Activated naive CD8-positive, alpha-beta T cell treated with anti-CD3 and anti-CD28 coated beads, Interleukin-2, amount 10 ng/mL, durations not matched to agents 7 days and 5 days (primary cell): ENCODE data around the gene AGFG1. TPM values are rescaled to one million over a fixed set of nuclear protein-coding genes. Genes with fewer than 3 reads are reported as not detected.

Experiments
- ATAC-seq: fragments of 150-1000 bp; cut with Tn5 transposase; one replicate; pipeline ENCODE4 v1.10.0; 2021; ENCODE audit warnings: low read depth, moderate library complexity
- POLR2A ChIA-PET: fragments of 350-600 bp; sonication (Branson Sonifier 250); formaldehyde crosslinking; loops from one replicate; lab custom pipeline; 2021; ENCODE audit warnings: antibody characterized with exemption; lab: Charles Lee
- DNase-seq: peaks from one replicate; pipeline ENCODE4 v3.0.0; 2021
- H3K27ac Mint-ChIP-seq: one replicate; pipeline ENCODE4 v1.8.0; 2022; ENCODE audit warnings: mild to moderate bottlenecking, mixed read lengths
- H3K27me3 Mint-ChIP-seq: one replicate; pipeline ENCODE4 v1.8.0; 2022; ENCODE audit warnings: mild to moderate bottlenecking, moderate library complexity, mixed read lengths
- H3K36me3 Mint-ChIP-seq: one replicate; pipeline ENCODE4 v1.8.0; 2021; ENCODE audit warnings: mild to moderate bottlenecking, mixed read lengths
- H3K4me1 Mint-ChIP-seq: one replicate; pipeline ENCODE4 v1.8.0; 2021; ENCODE audit warnings: mixed read lengths
- H3K4me3 Mint-ChIP-seq: one replicate; pipeline ENCODE4 v1.8.0; 2022; ENCODE audit warnings: mild to moderate bottlenecking, moderate library complexity, mixed read lengths
- H3K9me3 Mint-ChIP-seq: one replicate; pipeline ENCODE4 v1.8.0; 2021; ENCODE audit warnings: mixed read lengths
- total RNA-seq, 2 experiments: library from RNA; stranded (reverse); gene quantifications; one replicate each; pipeline ENCODE4 v1.2.3, GENCODE V29; 2021

AGFG1 gene
- total RNA-seq, 2 experiments from 2014 or later = 57.9 to 59.2 TPM

DNA sequence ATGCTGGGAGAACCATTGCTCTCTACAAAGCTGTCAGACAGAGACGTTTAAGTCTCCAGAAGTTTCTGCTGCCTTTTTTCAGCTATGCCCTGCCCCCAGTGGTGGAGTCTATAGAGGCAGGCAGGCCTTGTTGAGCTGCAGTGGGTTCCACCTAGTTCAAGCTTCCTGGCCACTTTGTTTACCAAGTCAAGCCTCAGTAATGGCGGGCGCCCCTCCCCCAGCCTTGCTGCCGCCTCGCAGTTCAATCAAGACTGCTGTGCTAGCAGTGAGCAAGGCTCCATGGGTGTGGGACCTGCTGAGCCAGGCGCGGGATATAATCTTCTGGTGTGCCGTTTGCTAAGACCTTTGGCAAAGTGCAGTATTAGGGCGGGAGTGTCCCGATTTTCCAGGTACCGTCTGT lies 74.0 kb downstream of the AGFG1 start:
- Mint-ChIP-seq H3K9me3 (peaks cover 12% of the 10 kb centered on the region), H3K4me1 (peaks cover 4% of the 10 kb centered on the region), H3K4me3 (no peak overlapping the region), H3K27me3 (no peaks in the 10 kb centered on the region), H3K36me3 (peaks cover 37% of the 10 kb centered on the region), H3K27ac (no peak overlapping the region)
- POLR2A ChIA-PET = no interaction called here
- no peak for DNase-seq
- no peak for ATAC-seq

GRCh38 chr2:227551836-227552235 lies 79.9 kb downstream of the AGFG1 start:
- DNase-seq (no peak), ATAC-seq (no peak)
- POLR2A ChIA-PET = no interaction called here
- H3K4me1 Mint-ChIP-seq = no peaks in the 10 kb centered on the region
- H3K36me3 Mint-ChIP-seq = peaks cover 12% of the 10 kb centered on the region
- no peak overlapping the region for H3K27ac Mint-ChIP-seq
- no peaks in the 10 kb centered on the region for H3K27me3 Mint-ChIP-seq
- no peak overlapping the region for H3K4me3 Mint-ChIP-seq
- no peaks in the 10 kb centered on the region for H3K9me3 Mint-ChIP-seq

DNA sequence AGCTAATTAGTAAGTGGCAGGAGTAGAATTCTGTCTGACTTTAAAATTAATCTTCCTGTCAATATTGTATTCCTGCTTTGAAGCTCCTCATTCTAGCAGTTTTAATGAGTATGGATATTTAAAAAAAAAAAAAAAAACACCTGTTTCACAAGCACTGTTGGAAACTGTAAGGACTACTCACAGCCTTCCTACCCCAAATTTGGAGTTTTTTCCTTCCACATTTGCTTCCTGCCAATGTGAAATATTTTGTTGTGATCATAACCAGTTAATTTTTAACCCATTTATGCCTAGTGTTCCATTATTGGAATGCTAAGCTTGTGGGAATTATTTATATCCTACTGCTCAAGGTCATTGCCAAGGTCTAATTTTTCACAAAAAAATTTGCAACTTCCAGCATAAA lies 90.6 kb downstream of the AGFG1 start:
- no peak for ATAC-seq
- no peak for DNase-seq
- POLR2A ChIA-PET = no interaction called here
- Mint-ChIP-seq H3K27ac (no peak overlapping the region), H3K4me3 (no peak overlapping the region), H3K9me3 (no peaks in the 10 kb centered on the region), H3K4me1 (no peaks in the 10 kb centered on the region), H3K36me3 (peaks cover 5% of the 10 kb centered on the region), H3K27me3 (no peaks in the 10 kb centered on the region)

GRCh38 chr2:227565080-227565479 lies 93.1 kb downstream of the AGFG1 start:
- no peak overlapping the region for H3K4me3 Mint-ChIP-seq
- peak overlapping the region; percentile 6 for H3K27ac Mint-ChIP-seq
- H3K36me3 Mint-ChIP-seq = peaks cover 4% of the 10 kb centered on the region
- DNase-seq = no peak
- POLR2A ChIA-PET = no interaction called here
- no peak for ATAC-seq
- no peaks in the 10 kb centered on the region for H3K4me1 Mint-ChIP-seq
- H3K27me3 Mint-ChIP-seq = no peaks in the 10 kb centered on the region
- no peaks in the 10 kb centered on the region for H3K9me3 Mint-ChIP-seq

GRCh38 chr2:227566012-227566411 lies 94.1 kb downstream of the AGFG1 start:
- ATAC-seq (no peak), DNase-seq (no peak)
- Mint-ChIP-seq H3K9me3 (no peaks in the 10 kb centered on the region), H3K27me3 (no peaks in the 10 kb centered on the region), H3K27ac (no peak overlapping the region), H3K4me3 (no peak overlapping the region), H3K4me1 (no peaks in the 10 kb centered on the region), H3K36me3 (peaks cover 4% of the 10 kb centered on the region)
- POLR2A ChIA-PET = no interaction called here

DNA sequence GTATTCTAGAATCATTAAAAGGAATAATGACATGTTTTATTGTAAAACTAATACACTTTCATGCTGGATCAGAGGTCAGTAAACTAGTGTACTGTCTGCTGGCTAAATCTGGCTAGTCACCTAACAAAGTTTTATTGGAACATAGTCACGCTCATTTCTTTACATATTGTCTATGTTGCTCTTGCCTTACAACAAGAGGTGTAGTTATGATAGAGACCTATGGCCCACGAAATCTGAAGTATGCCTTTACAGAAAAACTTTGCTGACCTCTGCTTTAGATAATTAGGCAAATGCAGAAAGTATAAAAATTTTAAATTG lies 96.9 kb downstream of the AGFG1 start:
- no peak overlapping the region for H3K4me3 Mint-ChIP-seq
- ATAC-seq (no peak), DNase-seq (no peak)
- POLR2A ChIA-PET = no interaction called here
- peaks cover 5% of the 10 kb centered on the region for H3K27me3 Mint-ChIP-seq
- H3K4me1 Mint-ChIP-seq = no peaks in the 10 kb centered on the region
- no peak overlapping the region for H3K27ac Mint-ChIP-seq
- H3K9me3 Mint-ChIP-seq = no peaks in the 10 kb centered on the region
- H3K36me3 Mint-ChIP-seq = peaks cover 1% of the 10 kb centered on the region

DNA sequence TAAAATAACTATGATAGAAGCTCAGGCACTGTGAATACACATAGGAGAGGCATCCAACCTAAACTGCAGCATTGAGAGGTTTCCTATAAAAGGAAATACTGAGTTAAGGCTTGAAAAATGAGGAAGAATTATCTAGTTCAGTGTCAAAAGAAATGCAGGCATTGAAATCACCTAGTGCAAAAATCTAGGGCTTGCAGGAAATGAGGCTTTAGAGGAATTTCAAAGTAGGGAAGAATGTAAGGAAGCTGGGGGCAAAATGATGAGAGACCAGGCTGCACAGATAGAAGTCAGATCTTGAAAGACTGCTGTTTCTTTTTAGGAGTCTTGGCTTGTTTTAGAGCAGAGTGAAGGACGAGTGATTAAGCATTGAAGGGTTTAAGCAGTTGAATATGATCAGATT lies 98.7 kb downstream of the AGFG1 start:
- Mint-ChIP-seq H3K4me3 (no peak overlapping the region), H3K36me3 (no peaks in the 10 kb centered on the region), H3K9me3 (no peaks in the 10 kb centered on the region), H3K27me3 (peaks cover 10% of the 10 kb centered on the region), H3K27ac (no peak overlapping the region), H3K4me1 (no peaks in the 10 kb centered on the region)
- POLR2A ChIA-PET = no interaction called here
- no peak for DNase-seq
- no peak for ATAC-seq

- peaks cover 30% of the 10 kb centered on the region for H3K27me3 Mint-ChIP-seq
- no peak overlapping the region for H3K4me3 Mint-ChIP-seq
- POLR2A ChIA-PET = no interaction called here
- no peak overlapping the region for H3K27ac Mint-ChIP-seq
- ATAC-seq (no peak), DNase-seq (no peak)
- H3K4me1 Mint-ChIP-seq = no peaks in the 10 kb centered on the region
- peaks cover 2% of the 10 kb centered on the region for H3K36me3 Mint-ChIP-seq
- no peaks in the 10 kb centered on the region for H3K9me3 Mint-ChIP-seq
These were observed 104.2 kb downstream of the AGFG1 start for GRCh38 chr2:227576110-227576509.

DNA sequence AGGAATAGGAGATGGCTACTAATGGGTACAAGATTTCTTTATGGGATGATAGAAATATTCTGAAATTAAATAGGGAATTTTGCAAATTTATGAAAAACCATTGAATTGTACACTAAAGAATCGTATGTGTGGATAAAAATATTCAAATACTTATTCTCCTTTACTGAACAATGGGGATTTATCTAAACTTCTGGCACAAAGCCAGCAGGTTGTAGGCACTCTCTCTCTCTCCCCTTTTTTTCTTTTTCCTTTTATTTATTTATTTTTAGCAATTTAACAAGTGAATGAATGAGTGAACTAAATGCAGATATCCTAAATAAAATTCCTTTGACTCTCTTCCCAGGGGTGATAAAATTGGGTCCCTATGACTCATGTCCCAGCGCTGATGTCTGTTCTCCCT lies 104.9 kb downstream of the AGFG1 start:
- H3K27ac Mint-ChIP-seq = no peak overlapping the region
- no peak overlapping the region for H3K4me3 Mint-ChIP-seq
- H3K27me3 Mint-ChIP-seq = peaks cover 34% of the 10 kb centered on the region
- H3K36me3 Mint-ChIP-seq = peaks cover 2% of the 10 kb centered on the region
- H3K9me3 Mint-ChIP-seq = peaks cover 1% of the 10 kb centered on the region
- no peaks in the 10 kb centered on the region for H3K4me1 Mint-ChIP-seq
- ATAC-seq (no peak), DNase-seq (no peak)
- POLR2A ChIA-PET = no interaction called here

- DNase-seq (no peak), ATAC-seq (no peak)
- Mint-ChIP-seq H3K27ac (no peak overlapping the region), H3K4me1 (no peaks in the 10 kb centered on the region), H3K27me3 (peaks cover 37% of the 10 kb centered on the region), H3K36me3 (peaks cover 4% of the 10 kb centered on the region), H3K9me3 (peaks cover 3% of the 10 kb centered on the region), H3K4me3 (no peak overlapping the region)
- POLR2A ChIA-PET = no interaction called here
These were observed 105.6 kb downstream of the AGFG1 start for GRCh38 chr2:227577555-227577954.

- ATAC-seq = no peak
- Mint-ChIP-seq H3K36me3 (peaks cover 4% of the 10 kb centered on the region), H3K4me3 (no peak overlapping the region), H3K9me3 (peaks cover 7% of the 10 kb centered on the region), H3K27me3 (peaks cover 32% of the 10 kb centered on the region), H3K4me1 (no peaks in the 10 kb centered on the region), H3K27ac (no peak overlapping the region)
- DNase-seq = no peak
- POLR2A ChIA-PET = no interaction called here
These were observed 106.7 kb downstream of the AGFG1 start for GRCh38 chr2:227578642-227579041.

DNA sequence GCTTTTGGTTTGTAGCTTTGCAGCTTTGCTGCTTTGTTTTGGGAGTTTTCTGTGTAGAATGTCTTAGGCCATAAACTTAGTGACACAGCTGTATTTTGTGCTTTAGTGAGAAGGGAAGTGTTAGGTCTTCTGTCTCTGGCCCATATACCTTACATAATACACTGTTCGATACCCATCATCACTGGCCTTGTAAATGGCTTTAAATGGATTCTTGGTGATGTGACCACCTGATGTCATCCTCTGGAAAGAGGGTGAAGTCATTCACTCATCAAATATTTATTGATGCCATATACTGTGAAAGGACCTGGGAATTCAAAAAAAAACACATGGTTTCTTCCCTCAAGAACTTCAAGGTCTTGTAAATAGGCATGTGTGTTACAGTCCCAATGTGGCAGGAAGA lies 107.8 kb downstream of the AGFG1 start:
- peaks cover 4% of the 10 kb centered on the region for H3K36me3 Mint-ChIP-seq
- H3K27ac Mint-ChIP-seq = no peak overlapping the region
- peaks cover 8% of the 10 kb centered on the region for H3K9me3 Mint-ChIP-seq
- peaks cover 27% of the 10 kb centered on the region for H3K27me3 Mint-ChIP-seq
- DNase-seq (no peak), ATAC-seq (no peak)
- no peak overlapping the region for H3K4me3 Mint-ChIP-seq
- no peaks in the 10 kb centered on the region for H3K4me1 Mint-ChIP-seq
- POLR2A ChIA-PET = no interaction called here

- peaks cover 8% of the 10 kb centered on the region for H3K9me3 Mint-ChIP-seq
- ATAC-seq = no peak
- no peak overlapping the region for H3K4me3 Mint-ChIP-seq
- peaks cover 19% of the 10 kb centered on the region for H3K27me3 Mint-ChIP-seq
- H3K4me1 Mint-ChIP-seq = no peaks in the 10 kb centered on the region
- no peak for DNase-seq
- POLR2A ChIA-PET = no interaction called here
- H3K27ac Mint-ChIP-seq = no peak overlapping the region
- peaks cover 2% of the 10 kb centered on the region for H3K36me3 Mint-ChIP-seq
These were observed 110.4 kb downstream of the AGFG1 start for GRCh38 chr2:227582369-227582768.

DNA sequence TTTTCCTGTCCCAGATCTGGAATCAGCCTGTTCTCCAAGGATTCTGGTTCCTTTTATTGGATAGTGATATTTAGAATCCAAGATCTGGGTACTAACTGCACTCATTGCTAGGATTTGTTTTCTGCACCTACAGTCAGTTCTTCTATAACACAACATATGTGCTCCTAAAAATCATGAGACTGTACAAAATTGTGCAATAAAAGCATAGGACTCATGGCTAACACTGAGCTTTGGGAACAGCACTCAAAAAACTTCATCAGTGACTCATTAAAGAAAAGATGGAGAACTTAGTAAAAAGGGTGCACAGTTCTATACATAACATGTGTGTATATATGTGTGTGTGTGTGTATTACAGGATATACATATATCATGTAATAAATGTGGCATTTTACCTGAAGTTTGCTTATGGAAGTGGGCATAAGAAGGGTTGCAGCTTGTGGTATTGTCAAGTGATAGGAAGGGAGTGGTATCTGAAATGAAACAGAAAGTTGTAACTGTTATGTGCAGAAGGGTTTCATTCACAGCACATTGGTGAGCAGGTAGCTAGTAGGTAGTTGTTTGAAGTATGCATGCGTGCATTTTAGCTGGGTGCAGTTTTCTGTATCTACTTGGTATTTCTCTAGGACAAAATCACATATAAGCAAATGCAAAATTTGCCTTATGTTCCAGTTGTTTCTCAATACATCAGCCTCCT lies 120.9 kb downstream of the AGFG1 start:
- peaks cover 6% of the 10 kb centered on the region for H3K9me3 Mint-ChIP-seq
- no peaks in the 10 kb centered on the region for H3K36me3 Mint-ChIP-seq
- POLR2A ChIA-PET = no interaction called here
- ATAC-seq = peak; percentile 56
- peak overlapping the region; percentile 35 for H3K4me3 Mint-ChIP-seq
- peaks cover 39% of the 10 kb centered on the region for H3K27me3 Mint-ChIP-seq
- H3K4me1 Mint-ChIP-seq = peaks cover 9% of the 10 kb centered on the region
- DNase-seq = no peak
- H3K27ac Mint-ChIP-seq = no peak overlapping the region

DNA sequence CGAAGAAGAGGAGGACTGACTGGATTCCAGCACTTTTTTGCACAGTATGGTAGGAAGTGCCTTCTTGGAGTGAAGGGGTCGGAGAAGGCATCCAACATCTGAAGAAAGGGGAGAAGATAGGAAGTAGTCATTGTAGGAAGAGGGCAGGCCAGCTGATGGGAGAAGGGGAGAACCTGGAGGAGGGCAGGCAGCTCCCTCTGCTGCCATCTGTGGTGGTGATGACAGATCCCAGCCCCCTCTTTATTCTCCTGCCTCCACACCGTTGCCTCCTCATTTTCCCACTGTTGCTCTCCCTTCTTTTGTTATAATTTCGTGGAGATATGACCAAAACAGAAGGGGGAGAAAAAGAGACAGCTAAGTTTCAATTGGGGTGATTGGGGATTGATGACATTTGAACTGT lies 123.8 kb downstream of the AGFG1 start:
- no peak overlapping the region for H3K4me3 Mint-ChIP-seq
- no peak overlapping the region for H3K27ac Mint-ChIP-seq
- peaks cover 28% of the 10 kb centered on the region for H3K27me3 Mint-ChIP-seq
- ATAC-seq = no peak
- H3K4me1 Mint-ChIP-seq = peaks cover 9% of the 10 kb centered on the region
- no peak for DNase-seq
- peaks cover 2% of the 10 kb centered on the region for H3K9me3 Mint-ChIP-seq
- H3K36me3 Mint-ChIP-seq = no peaks in the 10 kb centered on the region
- POLR2A ChIA-PET = no interaction called here
